CD4-positive, CD25-positive, alpha-beta regulatory T cell (primary cell): ENCODE measurements around the gene NIM1K. TPM values are rescaled to one million over a fixed set of nuclear protein-coding genes. Genes with fewer than 3 reads are reported as not detected.

Experiments
- ATAC-seq, 2 donors: fragments of 150-1000 bp; cut with Tn5 transposase; one replicate each; pipeline ENCODE4 v1.10.0; 2021; ENCODE audit warnings: low read depth in 2 of 2, moderate number of reproducible peaks in 2 of 2, moderate library complexity in 1 of 2
- DNase-seq, 3 donors: peaks; one replicate each; pipeline versions ENCODE4 v3.0.0 to v3.0.0-alpha.2; 2012 to 2022; ENCODE audit warnings: mixed read lengths in 1 of 3
- H3K27ac ChIP-seq: one replicate; pipeline ENCODE4 v1.7.0; 2013; ENCODE audit warnings: mild to moderate bottlenecking, low read length; ENCODE audit not compliant: insufficient read depth, poor library complexity, severe bottlenecking
- H3K27me3 ChIP-seq: one replicate; pipeline ENCODE4 v1.7.0; 2013; ENCODE audit warnings: low read length; ENCODE audit not compliant: control insufficient read depth, insufficient read depth
- H3K36me3 ChIP-seq: one replicate; pipeline ENCODE4 v1.7.0; 2013; ENCODE audit warnings: mild to moderate bottlenecking, low read length, moderate library complexity; ENCODE audit not compliant: control insufficient read depth, insufficient read depth
- H3K4me1 ChIP-seq: 2 replicates; pipeline ENCODE4 v1.7.0; 2013; ENCODE audit warnings: mild to moderate bottlenecking, low read length; ENCODE audit not compliant: insufficient read depth, control insufficient read depth, poor library complexity, severe bottlenecking
- H3K4me3 ChIP-seq: one replicate; pipeline ENCODE4 v1.7.0; 2013; ENCODE audit warnings: low read depth, mild to moderate bottlenecking, low read length, moderate library complexity
- H3K9me3 ChIP-seq, 2 experiments: 1 replicate in 1 of 2; 2 replicates in 1 of 2; pipeline ENCODE4 v1.7.0; 2013; ENCODE audit warnings: low read length in 2 of 2, mild to moderate bottlenecking in 1 of 2, moderate library complexity in 1 of 2; ENCODE audit not compliant: control insufficient read depth in 2 of 2
- H3K27ac Mint-ChIP-seq, 3 donors: one replicate each; pipeline ENCODE4 v1.8.0; 2020 to 2022; ENCODE audit warnings: mild to moderate bottlenecking in 3 of 3, mixed read lengths in 3 of 3, moderate library complexity in 2 of 3
- H3K27me3 Mint-ChIP-seq: one replicate; pipeline ENCODE4 v1.8.0; 2022; ENCODE audit warnings: mild to moderate bottlenecking, mixed read lengths
- H3K36me3 Mint-ChIP-seq: one replicate; pipeline ENCODE4 v1.8.0; 2020; ENCODE audit warnings: mixed read lengths
- H3K4me1 Mint-ChIP-seq, 4 donors: one replicate each; pipeline ENCODE4 v1.8.0; 2020 to 2022; ENCODE audit warnings: mixed read lengths in 4 of 4, mild to moderate bottlenecking in 1 of 4
- H3K4me3 Mint-ChIP-seq, 4 donors: one replicate each; pipeline ENCODE4 v1.8.0; 2020 to 2022; ENCODE audit warnings: mild to moderate bottlenecking in 4 of 4, mixed read lengths in 4 of 4, moderate library complexity in 3 of 4
- H3K9me3 Mint-ChIP-seq, 7 donors: one replicate each; pipeline ENCODE4 v1.8.0; 2020 to 2022; ENCODE audit warnings: mixed read lengths in 7 of 7, mild to moderate bottlenecking in 3 of 7, moderate library complexity in 2 of 7
- polyA plus RNA-seq, 4 donors: library from polyadenylated mRNA; unstranded; fragments of 300-500 nt; fragmentation: Illumina TruSeq; gene quantifications; one replicate each; pipeline ENCODE4 v1.2.3, GENCODE V29; 2021
- total RNA-seq: library from RNA; stranded (reverse); gene quantifications from one replicate; pipeline ENCODE4 v1.2.3, GENCODE V29; 2022

Gene NIM1K
- total and polyA plus RNA-seq, 5 donors from 2014 or later: 0.16 to 0.67 (median 0.26) TPM; not detected in 2

GRCh38 chr5:43273552-43273951, 81.5 kb downstream of the NIM1K start:
- Mint-ChIP-seq H3K4me3 (no peak overlapping the region), H3K36me3 (no peaks in the 10 kb centered on the region), H3K4me1 (no peaks in the 10 kb centered on the region), H3K9me3 (peaks cover 0 to 8% (median 2%) of the 10 kb centered on the region in 7 donors), H3K27me3 (peaks cover 20% of the 10 kb centered on the region), H3K27ac (no peak overlapping the region)
- ATAC-seq: no peak
- no peak overlapping the region for H3K27ac ChIP-seq
- H3K4me3 ChIP-seq: no peak overlapping the region
- no peaks in the 10 kb centered on the region for H3K9me3 ChIP-seq
- H3K36me3 ChIP-seq: no peaks in the 10 kb centered on the region
- DNase-seq: no peak
- peaks cover 6% of the 10 kb centered on the region for H3K27me3 ChIP-seq
- no peaks in the 10 kb centered on the region for H3K4me1 ChIP-seq

DNA sequence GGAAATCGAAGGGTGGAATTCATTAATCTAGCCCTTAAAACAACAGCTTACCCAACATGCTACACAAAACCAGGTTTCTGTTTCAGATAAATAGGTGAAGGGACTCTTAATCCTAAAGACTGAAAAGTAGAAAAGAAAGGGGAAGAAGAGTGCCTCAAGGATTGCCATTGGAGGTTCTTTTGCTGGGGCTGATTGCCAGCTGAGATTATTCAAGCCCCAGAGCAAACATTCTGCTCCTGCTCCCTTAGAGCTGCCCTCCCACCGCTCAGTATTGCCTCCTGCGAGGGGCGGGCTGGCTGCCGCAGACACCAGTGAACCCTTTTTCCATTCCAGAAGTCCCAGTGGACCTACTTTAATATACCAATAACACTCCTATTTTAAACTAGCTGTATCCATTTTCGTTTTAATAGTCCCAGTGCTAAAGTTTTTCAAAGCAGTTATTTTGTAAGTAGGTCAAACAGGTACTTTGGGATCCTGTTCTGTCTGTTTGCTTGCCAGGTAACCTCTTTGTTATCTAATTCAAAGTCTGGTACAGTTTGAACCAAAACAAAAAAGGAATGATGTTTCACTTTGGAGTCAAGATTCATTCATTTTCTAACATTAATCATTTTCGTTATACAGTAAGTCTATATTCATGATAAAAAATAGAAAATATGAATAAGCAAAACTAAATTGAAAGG, 82.5 kb downstream of the NIM1K start:
- Histone ChIP-seq H3K9me3 (no peaks in the 10 kb centered on the region), H3K4me1 (no peaks in the 10 kb centered on the region), H3K36me3 (no peaks in the 10 kb centered on the region), H3K27ac (no peak overlapping the region), H3K4me3 (no peak overlapping the region), H3K27me3 (peaks cover 6% of the 10 kb centered on the region)
- H3K4me1 Mint-ChIP-seq: no peaks in the 10 kb centered on the region
- H3K27me3 Mint-ChIP-seq: peaks cover 16% of the 10 kb centered on the region
- peaks cover 0 to 5% (median 2%) of the 10 kb centered on the region in 7 donors for H3K9me3 Mint-ChIP-seq
- no peak for DNase-seq
- H3K4me3 Mint-ChIP-seq: no peak overlapping the region
- ATAC-seq: no peak
- H3K36me3 Mint-ChIP-seq: no peaks in the 10 kb centered on the region
- H3K27ac Mint-ChIP-seq: no peak overlapping the region

- ATAC-seq: no peak
- no peak overlapping the region for H3K27ac Mint-ChIP-seq
Measured at GRCh38 chr5:43275391-43275790, 83.4 kb downstream of the NIM1K start.

DNA sequence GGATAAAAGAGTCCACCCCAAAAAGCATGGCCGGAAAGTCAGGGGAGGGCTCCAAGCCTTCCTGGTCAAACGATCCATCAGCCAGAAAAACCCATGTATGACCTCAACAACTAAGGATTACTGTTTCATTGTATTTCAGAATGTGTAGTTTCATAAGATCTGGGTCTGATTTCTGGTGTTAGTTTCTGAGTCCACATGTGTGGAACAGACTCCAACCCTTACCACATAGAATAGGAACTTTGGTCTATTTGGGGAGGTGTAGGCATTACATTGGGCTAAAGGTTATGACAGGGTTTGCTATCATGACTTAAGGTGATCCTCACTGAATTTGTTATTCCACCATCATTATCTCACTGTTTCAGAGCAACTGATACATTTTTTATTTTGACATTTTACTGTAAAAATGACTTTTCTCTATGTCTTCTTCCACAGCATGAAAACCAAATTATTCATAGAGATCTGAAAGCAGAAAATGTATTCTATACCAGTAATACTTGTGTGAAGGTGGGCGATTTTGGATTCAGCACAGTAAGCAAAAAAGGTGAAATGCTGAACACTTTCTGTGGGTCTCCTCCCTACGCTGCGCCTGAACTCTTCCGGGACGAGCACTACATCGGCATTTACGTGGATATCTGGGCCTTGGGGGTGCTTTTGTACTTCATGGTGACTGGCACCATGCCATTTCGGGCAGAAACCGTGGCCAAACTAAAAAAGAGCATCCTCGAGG, 87.7 kb downstream of the NIM1K start:
- Histone ChIP-seq H3K27ac (no peak overlapping the region), H3K9me3 (no peaks in the 10 kb centered on the region), H3K4me1 (no peaks in the 10 kb centered on the region), H3K36me3 (no peaks in the 10 kb centered on the region), H3K4me3 (no peak overlapping the region), H3K27me3 (no peaks in the 10 kb centered on the region)
- Mint-ChIP-seq H3K36me3 (no peaks in the 10 kb centered on the region), H3K27me3 (no peaks in the 10 kb centered on the region), H3K4me1 (no peaks in the 10 kb centered on the region), H3K9me3 (no peaks in the 10 kb centered on the region), H3K4me3 (no peak overlapping the region), H3K27ac (no peak overlapping the region)
- ATAC-seq (no peak), DNase-seq (no peak)

More at GRCh38 chr5:43275391-43275790, 83.4 kb downstream of the NIM1K start:
- H3K4me3 Mint-ChIP-seq: no peak overlapping the region
- no peaks in the 10 kb centered on the region for H3K36me3 Mint-ChIP-seq
- Histone ChIP-seq H3K27me3 (peaks cover 2% of the 10 kb centered on the region), H3K27ac (no peak overlapping the region), H3K4me3 (no peak overlapping the region), H3K4me1 (no peaks in the 10 kb centered on the region), H3K36me3 (no peaks in the 10 kb centered on the region), H3K9me3 (no peaks in the 10 kb centered on the region)
- H3K4me1 Mint-ChIP-seq: no peaks in the 10 kb centered on the region
- peaks cover 0 to 2% (median 0%) of the 10 kb centered on the region in 7 donors for H3K9me3 Mint-ChIP-seq
- peaks cover 13% of the 10 kb centered on the region for H3K27me3 Mint-ChIP-seq
- DNase-seq: no peak

- H3K27ac Mint-ChIP-seq: no peak overlapping the region
- ATAC-seq: no peak
- no peaks in the 10 kb centered on the region for H3K27me3 Mint-ChIP-seq
- H3K36me3 Mint-ChIP-seq: peaks cover 6% of the 10 kb centered on the region
- H3K4me1 Mint-ChIP-seq: no peaks in the 10 kb centered on the region
- Histone ChIP-seq H3K4me3 (no peak overlapping the region), H3K9me3 (no peaks in the 10 kb centered on the region), H3K27me3 (no peaks in the 10 kb centered on the region), H3K4me1 (no peaks in the 10 kb centered on the region), H3K27ac (no peak overlapping the region), H3K36me3 (no peaks in the 10 kb centered on the region)
- H3K9me3 Mint-ChIP-seq: no peaks in the 10 kb centered on the region
- no peak for DNase-seq
- H3K4me3 Mint-ChIP-seq: no peak overlapping the region
Measured at GRCh38 chr5:43281840-43282658, 90.0 kb downstream of the NIM1K start.

DNA sequence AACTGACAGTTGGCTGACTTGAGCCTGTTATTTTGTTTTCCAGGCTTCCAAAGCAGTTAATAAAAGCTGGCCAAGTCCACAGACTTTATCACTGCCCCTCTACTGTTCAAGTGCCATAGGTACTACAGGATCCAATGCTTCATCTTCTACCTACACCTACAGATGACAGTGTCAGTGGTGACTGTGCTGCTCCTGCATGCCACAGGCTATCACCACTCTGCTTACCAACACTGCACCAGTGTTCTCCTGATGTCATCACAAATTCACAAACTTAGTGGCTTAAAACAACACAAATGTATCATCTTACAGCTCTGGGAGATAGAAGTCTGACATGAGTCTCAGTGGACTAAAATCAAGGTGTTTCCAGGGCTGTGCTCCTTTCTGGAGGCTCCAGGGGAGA, 94.6 kb downstream of the NIM1K start:
- no peaks in the 10 kb centered on the region for H3K27me3 ChIP-seq
- H3K4me3 ChIP-seq: no peak overlapping the region
- H3K9me3 Mint-ChIP-seq: no peaks in the 10 kb centered on the region
- H3K36me3 Mint-ChIP-seq: peaks cover 20% of the 10 kb centered on the region
- DNase-seq (no peak), ATAC-seq (no peak)
- H3K27ac ChIP-seq: no peak overlapping the region
- no peak overlapping the region for H3K27ac Mint-ChIP-seq
- no peaks in the 10 kb centered on the region for H3K4me1 ChIP-seq
- H3K9me3 ChIP-seq: no peaks in the 10 kb centered on the region
- H3K4me1 Mint-ChIP-seq: no peaks in the 10 kb centered on the region
- no peaks in the 10 kb centered on the region for H3K27me3 Mint-ChIP-seq
- peaks cover 23% of the 10 kb centered on the region for H3K36me3 ChIP-seq
- no peak overlapping the region for H3K4me3 Mint-ChIP-seq

GRCh38 chr5:43287493-43287892, 95.5 kb downstream of the NIM1K start:
- H3K9me3 Mint-ChIP-seq: no peaks in the 10 kb centered on the region
- Histone ChIP-seq H3K36me3 (peaks cover 29% of the 10 kb centered on the region), H3K27me3 (no peaks in the 10 kb centered on the region), H3K4me3 (no peak overlapping the region), H3K27ac (no peak overlapping the region), H3K9me3 (no peaks in the 10 kb centered on the region), H3K4me1 (no peaks in the 10 kb centered on the region)
- no peaks in the 10 kb centered on the region for H3K27me3 Mint-ChIP-seq
- H3K27ac Mint-ChIP-seq: peak overlapping the region in 2 of 3 donors; percentile 0 to 55
- H3K4me1 Mint-ChIP-seq: no peaks in the 10 kb centered on the region
- no peak overlapping the region for H3K4me3 Mint-ChIP-seq
- H3K36me3 Mint-ChIP-seq: peaks cover 25% of the 10 kb centered on the region
- DNase-seq (no peak), ATAC-seq (no peak)
